NCI-H345 treated with DMSO at 0.1 percent for 48 hours (cell line): ENCODE data around the gene C15orf62.
A peak's percentile ranks its signal among the peaks of the same experiment; 100 is the strongest.

Experiments used
- DNase-seq: peaks from one replicate; lab custom pipeline; 2025; ENCODE audit not compliant: unreplicated experiment; lab: John Stamatoyannopoulos, UW

C15orf62 gene

GRCh38 chr15:40754883-40755811 is 14.6 kb upstream of the C15orf62 start, which contains the start of gene RMDN3:
RMDN3 (minus strand) TSS chr15:40755254; CDS start chr15:40754783, 471 bp downstream.
- DNase-seq, result peak; percentile 80

DNA sequence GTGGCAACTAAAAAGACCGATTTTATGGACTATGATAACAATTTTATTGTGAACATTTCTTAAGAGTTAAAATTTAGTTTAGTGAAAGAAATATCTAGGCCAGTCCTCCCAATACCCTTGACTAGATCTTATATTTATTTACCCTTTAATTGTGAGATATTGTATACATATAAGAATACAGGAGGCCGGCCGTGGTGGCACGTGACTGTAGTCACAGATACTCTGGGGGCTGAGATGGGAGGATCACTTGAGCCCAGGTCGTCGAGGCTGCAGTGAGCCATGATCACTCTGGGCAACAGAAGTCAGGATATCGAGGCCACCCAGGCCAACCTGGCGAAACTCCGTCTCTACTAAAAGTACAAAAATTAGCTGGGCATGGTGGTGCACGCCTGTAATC is 14.0 kb upstream of the C15orf62 start:
- peak; percentile 15 for DNase-seq

DNA sequence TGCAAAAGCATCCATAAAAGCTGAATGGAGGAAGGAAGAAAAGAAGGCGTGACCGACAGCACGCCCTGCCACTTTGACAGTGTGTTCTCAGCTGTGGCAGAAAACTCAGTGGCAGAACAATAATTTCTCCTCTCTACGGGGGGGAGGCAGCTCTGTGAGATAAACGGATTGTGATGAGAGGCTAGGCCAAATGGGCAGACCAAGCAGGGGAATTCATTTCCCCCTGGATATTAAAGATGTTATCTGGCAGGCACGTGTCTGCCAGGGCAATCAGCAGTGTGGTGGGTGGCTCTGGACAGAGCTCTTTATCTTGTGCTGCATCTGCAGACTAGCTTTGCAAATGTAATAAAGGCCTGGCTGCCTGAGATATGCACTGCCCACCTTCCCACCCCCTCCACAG is 12.8 kb upstream of the C15orf62 start:
- DNase-seq, result peak; percentile 12

GRCh38 chr15:40759961-40760360 is 9.8 kb upstream of the C15orf62 start:
- DNase-seq, result no peak

GRCh38 chr15:40762919-40763800 is 6.6 kb upstream of the C15orf62 start:
- DNase-seq, result peak; percentile 27

DNA sequence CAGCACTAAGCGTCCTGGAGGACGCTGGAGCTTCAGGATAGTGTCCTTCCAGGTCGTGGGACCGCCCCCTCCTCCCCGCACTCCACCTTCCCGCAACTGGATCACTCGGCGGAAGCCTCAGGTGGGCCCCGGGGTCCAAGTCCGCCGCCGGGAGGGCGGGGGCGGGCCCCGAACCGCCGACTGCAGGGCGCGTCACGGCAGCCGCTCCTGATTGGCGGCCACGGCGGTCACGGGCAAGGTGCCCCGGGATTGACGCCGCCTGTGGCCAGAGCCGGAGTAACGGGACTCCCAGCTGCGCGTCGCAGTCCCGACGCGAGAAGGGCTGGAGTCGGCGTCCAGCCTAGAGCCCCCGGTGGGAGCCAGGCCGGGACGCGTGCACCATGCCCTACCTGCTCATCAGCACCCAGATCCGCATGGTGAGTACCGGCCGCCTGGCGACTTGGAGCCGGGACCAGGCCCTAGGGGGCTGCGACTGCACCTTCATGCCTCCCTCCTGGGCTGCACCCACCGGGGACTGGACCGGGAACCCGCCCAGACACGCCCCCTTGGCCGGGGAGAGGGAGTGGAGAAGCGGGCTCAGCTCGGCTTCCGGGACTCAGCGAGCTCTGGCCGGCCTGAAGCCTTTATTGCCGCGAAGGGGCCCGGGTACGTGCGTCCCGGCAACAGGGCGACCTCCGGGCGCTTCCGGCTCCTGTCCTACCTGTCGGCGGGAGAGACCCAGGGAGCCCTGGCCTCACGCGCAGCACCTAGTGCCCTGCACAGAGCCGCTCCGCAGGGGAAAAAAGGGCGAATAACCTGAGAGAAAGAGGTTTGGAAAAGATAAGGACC is 5.8 kb upstream of the C15orf62 start, which contains the start of gene GCHFR:
Gene GCHFR (plus strand): TSS at position 268 of the 828 bp plus-strand sequence. CDS start 113 bp downstream, at position 381.
- no peak for DNase-seq

DNA sequence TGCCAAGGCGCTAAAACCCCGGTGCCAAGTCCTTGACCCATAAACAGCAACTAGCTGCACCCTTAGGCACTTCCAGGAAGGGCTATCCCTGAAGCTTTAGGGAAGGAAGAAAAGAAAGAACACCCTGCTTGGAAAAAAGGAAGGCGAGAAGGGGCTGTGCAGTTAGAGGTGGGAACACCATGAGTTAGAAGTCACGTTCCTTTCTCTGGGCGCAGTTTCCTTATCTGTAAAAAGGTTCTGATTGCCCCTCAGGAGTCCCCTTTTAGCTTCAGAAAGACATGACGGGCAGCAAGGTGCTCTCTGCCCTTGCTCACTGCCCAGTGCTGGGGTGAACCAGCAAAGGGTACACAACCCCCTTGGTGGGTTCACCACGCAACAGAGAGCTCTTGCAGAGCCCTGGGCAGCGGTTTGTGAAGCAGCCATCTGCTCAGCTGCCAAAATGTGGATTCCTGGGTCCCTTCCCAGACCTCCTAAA is 5.1 kb upstream of the C15orf62 start:
- no peak for DNase-seq

- no peak for DNase-seq
Observed at GRCh38 chr15:40766194-40766815, 3.5 kb upstream of the C15orf62 start.

DNA sequence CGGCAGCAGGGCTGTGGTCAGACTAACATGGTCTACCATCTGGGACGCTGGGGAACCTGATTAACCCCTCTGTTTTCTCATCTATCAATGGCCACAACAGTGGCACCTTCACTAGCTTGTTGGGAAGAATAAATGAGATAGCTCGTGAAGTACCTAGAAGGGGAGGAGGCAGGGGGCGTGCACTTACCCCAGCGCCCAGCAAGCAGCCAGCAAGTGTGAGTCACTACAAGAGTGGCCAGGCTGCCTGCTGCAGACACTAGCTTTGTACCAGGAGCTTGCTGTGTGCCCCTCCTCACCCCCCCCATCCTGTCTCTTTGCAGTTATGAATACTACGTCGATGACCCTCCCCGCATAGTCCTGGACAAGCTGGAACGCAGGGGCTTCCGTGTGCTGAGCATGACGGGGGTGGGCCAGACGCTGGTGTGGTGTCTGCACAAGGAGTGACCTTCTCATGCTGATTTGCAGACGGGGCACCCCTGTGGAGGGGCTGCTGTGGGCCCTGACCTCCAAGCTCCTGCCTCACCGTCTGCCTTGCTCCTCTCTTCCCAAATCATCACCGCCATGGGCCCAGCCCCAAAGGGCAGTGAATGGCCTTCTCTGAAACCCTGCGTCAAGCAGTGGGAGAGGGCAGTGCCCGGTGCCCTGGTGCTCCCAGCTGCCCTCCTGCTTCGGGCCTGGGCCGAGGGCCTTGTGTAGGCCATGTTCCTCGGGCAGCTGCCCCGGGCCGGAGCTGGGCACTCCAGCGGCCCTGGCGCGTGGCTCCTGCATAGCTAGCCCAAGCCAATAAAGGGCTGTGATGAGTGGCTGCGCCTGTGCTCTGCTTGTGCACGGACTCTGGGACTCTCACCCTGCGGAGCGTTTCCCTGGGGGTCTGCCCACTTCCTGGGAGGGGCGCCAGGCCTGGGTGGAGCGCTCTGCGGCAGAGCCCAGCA is 2.6 kb upstream of the C15orf62 start:
- DNase-seq, result no peak

DNA sequence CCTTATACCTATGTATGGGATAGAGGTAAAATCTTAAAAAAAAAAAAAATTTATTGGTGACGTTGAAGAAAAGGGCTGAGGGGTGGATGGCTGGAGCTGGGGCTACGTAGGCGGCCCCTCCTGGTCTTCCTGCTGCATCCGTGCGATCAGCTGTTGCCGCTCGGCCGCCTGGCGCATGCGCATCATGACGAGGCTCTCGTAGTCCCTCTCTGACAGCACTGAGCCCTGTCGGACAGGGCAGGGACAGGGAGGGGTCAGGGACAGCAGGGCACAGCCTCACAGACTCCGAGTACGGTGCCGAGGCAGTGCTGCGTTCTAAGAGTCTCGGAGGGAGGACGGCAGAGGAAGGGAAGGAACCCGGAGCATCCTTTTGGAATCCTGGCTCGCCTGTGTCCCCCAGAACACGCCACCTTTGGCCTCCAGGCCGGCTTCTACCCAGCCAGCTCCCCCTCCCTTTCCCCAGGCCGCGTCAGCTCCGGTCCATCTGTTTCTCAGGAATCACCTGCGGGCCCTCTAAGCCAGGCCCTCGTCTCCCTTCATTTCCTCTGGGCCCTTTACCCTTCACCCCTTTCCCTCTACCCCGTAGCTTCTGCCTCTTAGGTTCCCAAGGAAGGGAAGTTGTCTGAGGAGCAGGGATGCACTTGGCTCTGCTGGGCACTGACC is 1.8 kb upstream of the C15orf62 start:
- DNase-seq, result no peak

GRCh38 chr15:40768521-40769273 is 1.1 kb upstream of the C15orf62 start:
- no peak for DNase-seq

GRCh38 chr15:40770147-40770721 is 454 bp downstream of the C15orf62 start:
- no peak for DNase-seq

GRCh38 chr15:40771242-40771641 is 1.5 kb downstream of the C15orf62 start:
- no peak for DNase-seq

GRCh38 chr15:40772014-40772413 is 2.2 kb downstream of the C15orf62 start:
- DNase-seq, result no peak

GRCh38 chr15:40773496-40773895 is 3.7 kb downstream of the C15orf62 start:
- no peak for DNase-seq

DNA sequence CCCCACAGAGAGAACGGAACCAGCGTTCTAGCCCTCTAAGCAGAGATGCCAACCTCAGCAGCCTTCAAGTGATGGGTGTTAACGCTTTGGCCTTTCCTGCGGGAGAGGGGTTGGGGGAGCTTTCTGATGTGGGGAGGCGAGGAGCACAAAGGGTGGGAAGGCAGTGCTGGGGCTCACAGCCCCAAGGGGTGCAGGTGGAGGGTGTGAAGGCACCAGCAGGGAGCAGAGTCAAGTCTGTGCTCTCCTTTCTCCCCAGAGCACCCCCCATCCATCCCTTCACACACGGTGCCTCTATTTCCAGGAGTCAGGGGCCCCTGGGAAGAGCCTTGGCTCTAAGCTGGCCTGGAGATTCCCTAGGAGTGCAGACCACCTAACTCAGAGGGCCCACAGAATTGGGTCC is 4.1 kb downstream of the C15orf62 start:
- DNase-seq, result no peak

- DNase-seq, result no peak
Observed at GRCh38 chr15:40775007-40775406, 5.2 kb downstream of the C15orf62 start.
